Measurements from ENCODE around the gene GANAB. TPM values are rescaled to one million over a fixed set of nuclear protein-coding genes. Genes with fewer than 3 reads are reported as not detected.
A peak's percentile ranks its signal among the peaks of the same experiment; 100 is the strongest.

The GANAB gene
- total RNA-seq, 1 experiment from 2014 or later: 364 TPM

GRCh38 chr11:62610814-62611704 is 35.4 kb downstream of the GANAB start:
- BruUV-seq (replicated peaks): TSS peak; percentile 4

DNA sequence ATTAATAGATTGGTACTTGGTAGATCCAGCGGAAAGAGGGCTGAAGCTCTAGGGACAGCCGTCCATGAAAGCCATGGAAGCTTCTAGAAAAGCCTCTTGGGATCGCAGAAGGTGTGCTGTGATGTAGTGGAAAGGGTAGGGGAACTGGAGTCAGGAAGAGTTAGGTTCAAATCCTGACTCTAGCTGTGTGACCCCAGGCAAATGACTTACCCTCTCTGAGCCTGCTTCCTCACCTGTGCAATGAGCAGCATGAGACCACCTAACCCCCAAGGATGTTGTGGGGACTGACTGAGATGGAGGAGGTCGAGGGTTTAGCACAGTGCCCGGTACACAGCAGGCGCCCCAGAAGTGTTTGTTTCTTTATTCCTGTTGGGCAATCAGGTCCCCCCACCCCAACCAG is 36.0 kb downstream of the GANAB start:
- Mint-ChIP-seq H3K9me3 (ENCODE audit: unreplicated experiment) (no peaks in the 10 kb centered on the region), H3K4me3 (ENCODE audit: unreplicated experiment) (peak overlapping the region; percentile 90), H3K4me1 (ENCODE audit: insufficient read depth, unreplicated experiment) (peaks cover 17% of the 10 kb centered on the region), H3K27ac (ENCODE audit: low read depth, unreplicated experiment) (peak overlapping the region; percentile 53), H3K36me3 (ENCODE audit: insufficient read depth, unreplicated experiment) (peaks cover 36% of the 10 kb centered on the region), H3K27me3 (ENCODE audit: insufficient read depth, unreplicated experiment) (no peaks in the 10 kb centered on the region)
- DNase-seq (ENCODE audit: unreplicated experiment): no peak
- intact Hi-C loops (cut with micrococcal nuclease): loop anchor here (5.0 kb wide), 2 partner anchors 37 to 38 kb away; partner anchors contain the start of genes EEF1G and GANAB
- BruUV-seq (replicated peaks): no TSS peak
- CTCF ChIA-PET: interaction anchor here (0.6 to 4.2 kb wide), 5 partner anchors 18 to 502 kb away, joined by 3 to 39 read pairs (median 3); partner anchors contain the start of gene TUT1
- POLR2A ChIA-PET: interaction anchor here (1.0 to 8.4 kb wide), 6 partner anchors 10 to 176 kb away, joined by 3 to 98 read pairs (median 22); partner anchors contain the start of genes B3GAT3, EEF1G, MTA2 and TMEM179B
- no peak for TF ChIP-seq CTCF (IDR thresholded peaks at IDR 0.05; ENCODE audit: unreplicated experiment)

More at GRCh38 chr11:62610814-62611704, 35.4 kb downstream of the GANAB start:
- H3K4me1 Mint-ChIP-seq (ENCODE audit: insufficient read depth, unreplicated experiment): peaks cover 17% of the 10 kb centered on the region
- H3K27me3 Mint-ChIP-seq (ENCODE audit: insufficient read depth, unreplicated experiment): no peaks in the 10 kb centered on the region
- H3K27ac Mint-ChIP-seq (ENCODE audit: low read depth, unreplicated experiment): peak overlapping the region; percentile 80
- TF ChIP-seq CTCF (IDR thresholded peaks at IDR 0.05; ENCODE audit: unreplicated experiment): no peak
- H3K9me3 Mint-ChIP-seq (ENCODE audit: unreplicated experiment): no peaks in the 10 kb centered on the region
- H3K36me3 Mint-ChIP-seq (ENCODE audit: insufficient read depth, unreplicated experiment): peaks cover 36% of the 10 kb centered on the region
- DNase-seq (ENCODE audit: unreplicated experiment): no peak
- POLR2A ChIA-PET: interaction anchor here (0.6 to 8.4 kb wide), 19 partner anchors 10 to 230 kb away, joined by 3 to 98 read pairs (median 4); partner anchors contain the start of genes B3GAT3, C11orf98, CSKMT and EEF1G
- peak overlapping the region; percentile 90 for H3K4me3 Mint-ChIP-seq (ENCODE audit: unreplicated experiment)
- intact Hi-C loops (cut with micrococcal nuclease): loop anchor here (5.0 kb wide), 2 partner anchors 36 to 39 kb away; partner anchors contain the start of genes EEF1G and GANAB
- CTCF ChIA-PET: interaction anchor here (0.6 to 4.2 kb wide), 18 partner anchors 7 to 293 kb away, joined by 3 to 39 read pairs (median 3); partner anchors contain the start of genes B3GAT3, MTA2 and TUT1

- BruUV-seq (replicated peaks): no TSS peak
- no peak for DNase-seq (ENCODE audit: unreplicated experiment)
- no peak overlapping the region for H3K27ac Mint-ChIP-seq (ENCODE audit: low read depth, unreplicated experiment)
Measured at GRCh38 chr11:62608776-62609175, 37.6 kb downstream of the GANAB start.

More at GRCh38 chr11:62608776-62609175, 37.6 kb downstream of the GANAB start:
- H3K36me3 Mint-ChIP-seq (ENCODE audit: insufficient read depth, unreplicated experiment): peaks cover 38% of the 10 kb centered on the region
- intact Hi-C loops (cut with micrococcal nuclease): no loop called here
- ChIA-PET POLR2A (interaction anchor here (2.1 to 8.4 kb wide), 4 partner anchors 9 to 44 kb away, joined by 6 to 98 read pairs (median 52); partner anchors contain the start of genes B3GAT3, INTS5, MTA2 and TUT1), CTCF (interaction anchor here (0.6 to 1.4 kb wide), 4 partner anchors 12 to 108 kb away, joined by 3 to 4 read pairs (median 3); no protein-coding TSS in a partner anchor)
- H3K4me1 Mint-ChIP-seq (ENCODE audit: insufficient read depth, unreplicated experiment): peaks cover 7% of the 10 kb centered on the region
- H3K4me3 Mint-ChIP-seq (ENCODE audit: unreplicated experiment): no peak overlapping the region
- H3K9me3 Mint-ChIP-seq (ENCODE audit: unreplicated experiment): no peaks in the 10 kb centered on the region
- H3K27me3 Mint-ChIP-seq (ENCODE audit: insufficient read depth, unreplicated experiment): no peaks in the 10 kb centered on the region
- TF ChIP-seq CTCF (IDR thresholded peaks at IDR 0.05; ENCODE audit: unreplicated experiment): no peak
